Lower lobe of right lung (tissue), 2 donors: Measurements from ENCODE around the gene SPATS2. TPM values are rescaled to one million over a fixed set of nuclear protein-coding genes. Genes with fewer than 3 reads are reported as not detected.

ENCODE experiments used
- ATAC-seq, 2 donors: fragments of 200-7000 bp; cut with Tn5 transposase; one replicate each; pipeline ENCODE4 v1.9.1; 2020 to 2022; ENCODE audit warnings: mild to moderate bottlenecking in 2 of 2, moderate library complexity in 2 of 2
- DNase-seq: peaks from one replicate; pipeline ENCODE4 v3.0.0-alpha.2; 2020
- H3K27ac ChIP-seq: fragments of 200-600 bp; one replicate; pipeline ENCODE4 v1.8.0; 2022
- H3K27me3 ChIP-seq: fragments of 200-600 bp; one replicate; pipeline ENCODE4 v1.8.0; 2022; ENCODE audit warnings: low read depth
- H3K36me3 ChIP-seq: fragments of 200-600 bp; one replicate; pipeline ENCODE4 v1.8.0; 2022; ENCODE audit warnings: mild to moderate bottlenecking
- H3K4me1 ChIP-seq: fragments of 200-600 bp; one replicate; pipeline ENCODE4 v1.8.0; 2022
- H3K4me3 ChIP-seq: fragments of 200-600 bp; one replicate; pipeline ENCODE4 v1.8.0; 2022; ENCODE audit warnings: mild to moderate bottlenecking
- H3K9me3 ChIP-seq: fragments of 200-600 bp; one replicate; pipeline ENCODE4 v1.8.0; 2022
- intact Hi-C: fragments of 100-400 bp; cut with DNase I; formaldehyde crosslinking; loops from one replicate; pipeline ENCODE4 v1.11.0; 2022
- total RNA-seq: library from RNA; stranded (reverse); fragmentation: NEBNext Ultra II Directional; extraction: Animal tissue kit (Norgen Biotek cat#: 25700); gene quantifications from one replicate; pipeline ENCODE4 v1.2.1, GENCODE V29; 2021
- TF ChIP-seq, protein P1 (sequence below): fragments of 200-600 bp; IDR thresholded peaks from one replicate; pipeline ENCODE4 v1.8.0; 2022; ENCODE audit warnings: antibody characterized with exemption, mild to moderate bottlenecking
- donor health status: DM: no; HTN: yes; CAD: no; lungs with severe emphysema.

SPATS2 gene
- total RNA-seq, 1 donor from 2014 or later, result 17.3 TPM

DNA sequence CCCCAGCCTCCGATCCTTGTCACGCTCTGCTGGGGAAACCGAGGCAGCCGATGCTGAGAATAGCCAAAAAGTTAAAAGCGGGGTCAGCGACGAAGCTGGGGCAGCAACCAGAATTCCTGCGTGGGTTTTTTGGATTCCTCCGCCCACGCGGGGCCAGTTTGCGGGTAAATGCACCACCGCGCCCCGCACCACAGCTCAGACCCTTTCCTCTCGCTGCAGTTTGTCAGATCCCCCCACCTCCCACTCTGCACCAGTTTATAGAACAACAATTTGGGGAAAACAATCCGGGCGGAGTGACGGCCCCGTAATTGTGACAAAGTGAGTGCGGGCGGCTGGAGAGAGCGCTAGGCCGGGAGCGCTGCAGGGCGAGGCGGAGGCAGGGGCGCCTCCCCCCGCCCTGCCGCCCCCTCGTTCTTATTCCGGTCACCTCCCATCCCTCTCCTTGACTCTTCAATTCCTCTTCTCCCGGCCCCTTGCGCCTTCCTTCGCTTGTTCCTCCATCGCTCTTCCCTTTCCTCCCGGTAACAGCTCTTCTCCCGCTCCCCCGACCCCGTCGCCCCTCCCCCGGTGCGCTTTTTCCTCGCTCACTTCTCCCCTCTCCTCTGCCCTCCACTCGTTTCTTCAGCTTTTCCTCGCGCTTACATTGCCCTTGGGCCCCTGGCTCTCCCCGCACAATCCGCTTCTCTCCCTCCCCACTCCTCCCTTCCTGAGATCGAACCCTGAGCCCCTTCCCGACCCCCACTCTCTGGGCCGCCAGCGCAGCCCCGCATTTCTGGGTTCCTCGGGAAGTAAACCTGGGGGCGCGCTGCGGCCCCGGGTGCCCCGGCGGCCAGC lies 21.2 kb upstream of the SPATS2 start:
- intact Hi-C loops, result no loop called here
- H3K36me3 ChIP-seq, result no peaks in the 10 kb centered on the region
- ATAC-seq, result no peak
- TF ChIP-seq, protein P1, sequence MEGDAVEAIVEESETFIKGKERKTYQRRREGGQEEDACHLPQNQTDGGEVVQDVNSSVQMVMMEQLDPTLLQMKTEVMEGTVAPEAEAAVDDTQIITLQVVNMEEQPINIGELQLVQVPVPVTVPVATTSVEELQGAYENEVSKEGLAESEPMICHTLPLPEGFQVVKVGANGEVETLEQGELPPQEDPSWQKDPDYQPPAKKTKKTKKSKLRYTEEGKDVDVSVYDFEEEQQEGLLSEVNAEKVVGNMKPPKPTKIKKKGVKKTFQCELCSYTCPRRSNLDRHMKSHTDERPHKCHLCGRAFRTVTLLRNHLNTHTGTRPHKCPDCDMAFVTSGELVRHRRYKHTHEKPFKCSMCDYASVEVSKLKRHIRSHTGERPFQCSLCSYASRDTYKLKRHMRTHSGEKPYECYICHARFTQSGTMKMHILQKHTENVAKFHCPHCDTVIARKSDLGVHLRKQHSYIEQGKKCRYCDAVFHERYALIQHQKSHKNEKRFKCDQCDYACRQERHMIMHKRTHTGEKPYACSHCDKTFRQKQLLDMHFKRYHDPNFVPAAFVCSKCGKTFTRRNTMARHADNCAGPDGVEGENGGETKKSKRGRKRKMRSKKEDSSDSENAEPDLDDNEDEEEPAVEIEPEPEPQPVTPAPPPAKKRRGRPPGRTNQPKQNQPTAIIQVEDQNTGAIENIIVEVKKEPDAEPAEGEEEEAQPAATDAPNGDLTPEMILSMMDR, result no peak
- no peak for DNase-seq
- H3K27me3 ChIP-seq, result peaks cover 92% of the 10 kb centered on the region
- no peak overlapping the region for H3K27ac ChIP-seq
- peaks cover 59% of the 10 kb centered on the region for H3K4me1 ChIP-seq
- no peaks in the 10 kb centered on the region for H3K9me3 ChIP-seq
- peak overlapping the region; percentile 45 for H3K4me3 ChIP-seq

DNA sequence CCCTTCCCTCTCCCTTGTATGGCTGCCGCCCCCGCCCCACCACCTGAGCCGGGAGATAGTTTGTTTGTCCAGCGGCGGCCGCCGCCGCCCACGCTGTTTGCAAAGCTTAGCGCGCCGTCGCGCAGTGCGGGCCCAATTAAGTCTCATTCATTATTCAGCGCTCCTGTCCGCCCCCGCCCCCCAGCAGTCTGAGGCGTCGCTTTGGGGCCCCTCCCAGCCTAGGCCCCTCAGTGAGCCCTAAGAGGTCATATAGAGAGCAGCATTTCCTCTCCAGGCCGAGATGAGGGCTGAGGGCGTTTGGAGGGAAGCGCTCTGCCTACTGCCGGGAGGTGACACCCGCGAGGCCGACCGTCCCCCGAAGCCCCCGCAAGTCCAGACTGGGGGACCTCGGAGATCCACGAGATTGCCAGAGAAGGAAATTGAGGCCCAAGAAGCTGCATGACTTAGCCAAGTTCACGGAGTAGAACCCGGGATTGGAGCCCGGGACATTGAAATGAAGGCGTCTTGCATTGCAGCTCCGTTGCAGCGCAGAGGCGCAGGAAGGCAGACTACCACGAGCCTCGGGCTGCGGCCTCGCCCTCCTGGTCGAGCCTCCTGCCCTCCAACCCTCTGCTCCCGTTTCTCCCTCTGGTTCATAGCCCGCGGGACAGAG lies 20.5 kb upstream of the SPATS2 start, which contains the start of gene DNAJC22:
DNAJC22 (plus strand) TSS at position 230 of the 652 bp plus-strand sequence. CDS start 1,985 bp downstream, outside the sequence.
- H3K9me3 ChIP-seq, result no peaks in the 10 kb centered on the region
- peaks cover 59% of the 10 kb centered on the region for H3K4me1 ChIP-seq
- no peaks in the 10 kb centered on the region for H3K36me3 ChIP-seq
- no peak within 1 kb of the TSS for H3K27ac ChIP-seq
- ATAC-seq (peak; percentile 2 to 24), DNase-seq (no peak)
- H3K27me3 ChIP-seq, result peaks cover 94% of the 10 kb centered on the region
- peak within 1 kb of the TSS; percentile 45 for H3K4me3 ChIP-seq
- TF ChIP-seq, protein P1, result no peak
- intact Hi-C loops, result no loop called here

DNA sequence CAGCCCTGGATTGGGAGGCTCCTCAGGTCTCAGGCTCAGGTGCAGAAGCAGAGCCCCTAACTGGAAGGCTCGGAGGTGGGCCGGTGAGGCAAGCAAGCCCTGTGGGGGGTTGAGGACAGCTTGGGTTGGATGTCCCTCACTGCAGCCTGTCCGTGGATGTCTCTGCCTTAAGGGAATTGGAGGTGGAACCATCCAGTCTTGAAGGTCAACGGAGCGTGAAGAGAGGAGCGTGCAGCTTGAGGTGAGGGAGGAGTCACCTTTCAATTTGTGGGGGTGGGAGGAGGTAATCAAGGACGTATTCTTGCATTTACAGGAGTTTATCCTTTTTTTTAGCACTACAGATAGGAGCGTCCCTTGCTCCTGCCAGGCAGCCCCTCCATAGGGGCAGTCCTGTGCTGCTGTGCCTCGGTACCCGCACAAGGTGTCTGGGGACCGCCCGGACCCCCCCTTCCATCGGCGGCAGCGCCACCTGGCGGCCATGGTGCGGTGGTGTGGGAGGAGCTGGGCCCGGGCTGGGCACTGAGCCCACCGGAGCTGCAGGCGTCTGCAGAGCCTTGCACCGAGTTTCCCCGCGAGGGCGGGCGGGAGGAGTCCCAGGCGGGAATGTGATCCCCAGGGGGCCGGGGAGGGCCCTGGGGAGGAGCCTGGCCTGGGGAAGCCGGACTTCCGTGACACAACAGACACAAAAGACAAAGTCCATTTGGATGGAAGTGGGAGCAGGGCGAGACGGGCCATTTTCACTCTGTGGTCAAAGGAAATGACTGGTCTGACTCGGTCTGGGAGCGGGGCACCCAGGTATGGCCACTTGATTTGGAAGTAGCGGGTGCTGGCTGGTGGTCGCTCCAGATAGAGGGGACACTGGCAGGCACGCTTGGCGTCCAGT lies 19.7 kb upstream of the SPATS2 start:
- ATAC-seq, result peak; percentile 89 to 90
- Histone ChIP-seq H3K27ac (no peak overlapping the region), H3K27me3 (peaks cover 87% of the 10 kb centered on the region), H3K4me3 (peak overlapping the region; percentile 45), H3K4me1 (peaks cover 52% of the 10 kb centered on the region), H3K9me3 (no peaks in the 10 kb centered on the region), H3K36me3 (no peaks in the 10 kb centered on the region)
- peak; percentile 76 for DNase-seq
- intact Hi-C loops, result no loop called here
- TF ChIP-seq, protein P1, result peak; percentile 97

DNA sequence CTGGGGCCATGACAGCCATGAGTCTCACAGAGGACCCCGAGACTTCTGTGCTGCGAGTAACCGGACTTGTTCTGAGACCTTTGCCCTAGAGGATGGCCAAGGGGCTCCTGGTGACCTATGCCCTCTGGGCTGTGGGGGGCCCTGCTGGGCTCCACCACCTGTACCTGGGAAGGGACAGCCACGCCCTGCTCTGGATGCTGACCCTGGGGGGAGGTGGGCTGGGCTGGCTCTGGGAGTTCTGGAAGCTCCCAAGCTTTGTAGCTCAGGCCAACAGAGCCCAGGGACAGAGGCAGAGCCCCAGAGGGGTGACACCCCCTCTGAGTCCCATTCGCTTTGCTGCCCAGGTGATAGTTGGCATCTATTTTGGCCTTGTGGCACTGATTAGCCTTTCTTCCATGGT lies 18.5 kb upstream of the SPATS2 start:
- intact Hi-C loops, result no loop called here
- peaks cover 41% of the 10 kb centered on the region for H3K4me1 ChIP-seq
- H3K4me3 ChIP-seq, result no peak overlapping the region

More for the DNA sequence above, 18.5 kb upstream of the SPATS2 start:
- ATAC-seq, result no peak
- no peaks in the 10 kb centered on the region for H3K36me3 ChIP-seq
- TF ChIP-seq, protein P1, result no peak
- H3K27me3 ChIP-seq, result peaks cover 83% of the 10 kb centered on the region
- H3K9me3 ChIP-seq, result no peaks in the 10 kb centered on the region
- H3K27ac ChIP-seq, result no peak overlapping the region
- DNase-seq, result no peak
